Measurements from ENCODE around the gene TNIK.

Gene TNIK

GRCh38 chr3:171219258-171219657 lies 240.9 kb downstream of the TNIK start:
- no peaks in the 10 kb centered on the region for H3K4me1 ChIP-seq
- no peak for DNase-seq
- no peak overlapping the region for H3K4me3 ChIP-seq
- intact Hi-C loops (cut with DNase I; ENCODE audit: low total_unique reads): no loop called here
- H3K27me3 ChIP-seq: no peaks in the 10 kb centered on the region
- no peaks in the 10 kb centered on the region for H3K9me3 ChIP-seq
- no peak overlapping the region for H3K27ac ChIP-seq
- H3K36me3 ChIP-seq: no peaks in the 10 kb centered on the region
- no peak for TF ChIP-seq CTCF (IDR thresholded peaks at IDR 0.05)

- Histone ChIP-seq H3K27ac (no peak overlapping the region), H3K4me1 (no peaks in the 10 kb centered on the region), H3K4me3 (no peak overlapping the region), H3K36me3 (no peaks in the 10 kb centered on the region), H3K27me3 (no peaks in the 10 kb centered on the region), H3K9me3 (no peaks in the 10 kb centered on the region)
- no peak for DNase-seq
- TF ChIP-seq CTCF (IDR thresholded peaks at IDR 0.05): no peak
- intact Hi-C loops (cut with DNase I; ENCODE audit: low total_unique reads): no loop called here
These were observed 242.1 kb downstream of the TNIK start for GRCh38 chr3:171218069-171218468.

- Histone ChIP-seq H3K36me3 (no peaks in the 10 kb centered on the region), H3K4me3 (no peak overlapping the region), H3K9me3 (no peaks in the 10 kb centered on the region), H3K4me1 (no peaks in the 10 kb centered on the region), H3K27ac (no peak overlapping the region), H3K27me3 (no peaks in the 10 kb centered on the region)
- TF ChIP-seq CTCF (IDR thresholded peaks at IDR 0.05): no peak
- DNase-seq: no peak
- intact Hi-C loops (cut with DNase I; ENCODE audit: low total_unique reads): no loop called here
These were observed 246.3 kb downstream of the TNIK start for GRCh38 chr3:171213907-171214306.

GRCh38 chr3:171213178-171213577 lies 247.0 kb downstream of the TNIK start:
- no peaks in the 10 kb centered on the region for H3K4me1 ChIP-seq
- no peak for TF ChIP-seq CTCF (IDR thresholded peaks at IDR 0.05)
- no peaks in the 10 kb centered on the region for H3K36me3 ChIP-seq
- DNase-seq: no peak
- intact Hi-C loops (cut with DNase I; ENCODE audit: low total_unique reads): no loop called here
- no peak overlapping the region for H3K4me3 ChIP-seq
- no peaks in the 10 kb centered on the region for H3K9me3 ChIP-seq
- H3K27ac ChIP-seq: no peak overlapping the region
- no peaks in the 10 kb centered on the region for H3K27me3 ChIP-seq

- H3K9me3 ChIP-seq: no peaks in the 10 kb centered on the region
- no peak overlapping the region for H3K27ac ChIP-seq
- no peaks in the 10 kb centered on the region for H3K36me3 ChIP-seq
- no peaks in the 10 kb centered on the region for H3K4me1 ChIP-seq
- no peak overlapping the region for H3K4me3 ChIP-seq
- no peaks in the 10 kb centered on the region for H3K27me3 ChIP-seq
- intact Hi-C loops (cut with DNase I; ENCODE audit: low total_unique reads): no loop called here
- no peak for TF ChIP-seq CTCF (IDR thresholded peaks at IDR 0.05)
- no peak for DNase-seq
These were observed 247.6 kb downstream of the TNIK start for GRCh38 chr3:171212648-171213047.

- Histone ChIP-seq H3K4me3 (no peak overlapping the region), H3K9me3 (no peaks in the 10 kb centered on the region), H3K27me3 (no peaks in the 10 kb centered on the region), H3K4me1 (peaks cover 0 to 24% (median 1%) of the 10 kb centered on the region in 4 donors), H3K27ac (no peak overlapping the region), H3K36me3 (no peaks in the 10 kb centered on the region)
- DNase-seq: no peak
- intact Hi-C loops (cut with DNase I; ENCODE audit: low total_unique reads): no loop called here
- TF ChIP-seq CTCF (IDR thresholded peaks at IDR 0.05): no peak
These were observed 253.9 kb downstream of the TNIK start for GRCh38 chr3:171206283-171206682.

Measured in tibial artery (tissue), 4 donors.